Cardiac fibroblast (primary cell): ENCODE data around the gene GDNF.

Source experiments
- DNase-seq, 2 donors: peaks; one replicate each; pipeline versions ENCODE4 v3.0.0 to v3.0.0-alpha.2; 2010; ENCODE audit warnings: low read depth in 2 of 2
- H3K4me3 ChIP-seq, 2 donors: replicated peaks in 1 of 2; 1 replicate in 1 of 2; 2 replicates in 1 of 2; pipeline ENCODE4 v1.5.1; 2011; ENCODE audit warnings: low read depth in 2 of 2, low read length in 2 of 2, mild to moderate bottlenecking in 2 of 2, moderate library complexity in 1 of 2
- TF ChIP-seq, protein P1 (sequence below): IDR thresholded peaks from one replicate; pipeline ENCODE4 v1.5.1; 2011; ENCODE audit warnings: low read depth, mild to moderate bottlenecking, low read length, inconsistent platforms

The GDNF gene

DNA sequence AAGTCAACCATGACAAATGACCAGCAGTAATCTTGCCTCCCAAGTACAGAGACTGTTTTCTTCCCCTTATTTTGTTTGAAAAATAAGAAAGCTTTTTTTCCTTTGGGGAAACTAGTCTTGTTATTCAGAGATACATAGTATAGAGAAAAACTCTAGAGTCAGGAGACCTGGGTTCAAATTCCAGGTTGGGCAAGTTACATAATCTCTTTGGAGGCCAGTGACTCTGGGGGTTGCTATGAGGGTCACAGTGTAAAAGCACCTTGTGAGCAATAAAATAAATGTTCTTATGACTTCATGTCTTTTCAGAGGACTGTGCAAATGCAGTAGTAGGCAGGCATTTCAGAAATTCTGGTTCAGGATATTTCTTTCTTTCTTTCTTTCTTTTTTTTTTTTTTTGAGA is 71.5 kb downstream of the GDNF start:
- no peak for DNase-seq
- TF ChIP-seq, protein P1, sequence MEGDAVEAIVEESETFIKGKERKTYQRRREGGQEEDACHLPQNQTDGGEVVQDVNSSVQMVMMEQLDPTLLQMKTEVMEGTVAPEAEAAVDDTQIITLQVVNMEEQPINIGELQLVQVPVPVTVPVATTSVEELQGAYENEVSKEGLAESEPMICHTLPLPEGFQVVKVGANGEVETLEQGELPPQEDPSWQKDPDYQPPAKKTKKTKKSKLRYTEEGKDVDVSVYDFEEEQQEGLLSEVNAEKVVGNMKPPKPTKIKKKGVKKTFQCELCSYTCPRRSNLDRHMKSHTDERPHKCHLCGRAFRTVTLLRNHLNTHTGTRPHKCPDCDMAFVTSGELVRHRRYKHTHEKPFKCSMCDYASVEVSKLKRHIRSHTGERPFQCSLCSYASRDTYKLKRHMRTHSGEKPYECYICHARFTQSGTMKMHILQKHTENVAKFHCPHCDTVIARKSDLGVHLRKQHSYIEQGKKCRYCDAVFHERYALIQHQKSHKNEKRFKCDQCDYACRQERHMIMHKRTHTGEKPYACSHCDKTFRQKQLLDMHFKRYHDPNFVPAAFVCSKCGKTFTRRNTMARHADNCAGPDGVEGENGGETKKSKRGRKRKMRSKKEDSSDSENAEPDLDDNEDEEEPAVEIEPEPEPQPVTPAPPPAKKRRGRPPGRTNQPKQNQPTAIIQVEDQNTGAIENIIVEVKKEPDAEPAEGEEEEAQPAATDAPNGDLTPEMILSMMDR = no peak

GRCh38 chr5:37767961-37768360 is 71.9 kb downstream of the GDNF start:
- TF ChIP-seq, protein P1 = no peak
- DNase-seq = no peak

More for the DNA sequence above, 71.5 kb downstream of the GDNF start:
- H3K4me3 ChIP-seq = no peak overlapping the region

DNA sequence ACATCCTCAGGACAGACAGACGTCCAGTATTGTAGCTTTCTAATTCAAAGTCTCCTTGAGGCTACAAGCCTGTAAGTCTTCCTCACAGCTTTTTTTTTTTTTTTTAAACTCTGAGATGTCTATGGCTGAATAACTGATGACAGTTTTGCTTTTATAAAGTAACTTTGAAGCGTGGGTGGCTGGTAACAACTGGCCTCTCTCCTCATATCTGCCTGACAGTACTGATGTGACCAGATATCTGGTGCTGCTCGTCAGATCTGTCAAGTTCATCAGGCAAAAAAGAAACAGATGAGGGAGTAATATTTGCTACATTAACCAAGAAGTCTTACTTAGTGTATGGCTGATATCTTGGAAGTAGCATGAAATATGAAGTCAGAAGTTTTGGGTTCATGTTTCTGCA is 72.6 kb downstream of the GDNF start:
- TF ChIP-seq, protein P1 = no peak
- no peak for DNase-seq
- no peak overlapping the region for H3K4me3 ChIP-seq

More at GRCh38 chr5:37767961-37768360, 71.9 kb downstream of the GDNF start:
- H3K4me3 ChIP-seq = no peak overlapping the region
